Activated B cell treated with CpG ODN at 0.5 μM for 24 hours (primary cell): ENCODE measurements around the gene TENM4. TPM values are rescaled to one million over a fixed set of nuclear protein-coding genes. Genes with fewer than 3 reads are reported as not detected.

Experiments used
- ATAC-seq: fragments of 200-7000 bp; cut with Tn5 transposase; one replicate; pipeline ENCODE4 v1.10.0; 2021; ENCODE audit warnings: low read depth, mild to moderate bottlenecking, moderate library complexity
- CTCF ChIA-PET: fragments of 350-600 bp; sonication (Branson Sonifier 250); formaldehyde crosslinking; loops from one replicate; lab custom pipeline; 2021; ENCODE audit warnings: antibody characterized with exemption; lab: Charles Lee
- POLR2A ChIA-PET: fragments of 350-600 bp; sonication (Branson Sonifier 250); formaldehyde crosslinking; loops from one replicate; lab custom pipeline; 2021; ENCODE audit warnings: antibody characterized with exemption; lab: Charles Lee
- DNase-seq: peaks from one replicate; pipeline ENCODE4 v3.0.0; 2022
- H3K27ac Mint-ChIP-seq: one replicate; pipeline ENCODE4 v1.8.0; 2020; ENCODE audit warnings: mixed read lengths
- H3K27me3 Mint-ChIP-seq: one replicate; pipeline ENCODE4 v1.8.0; 2021; ENCODE audit warnings: mixed read lengths
- H3K36me3 Mint-ChIP-seq: one replicate; pipeline ENCODE4 v1.8.0; 2021; ENCODE audit warnings: low read depth, mixed read lengths
- H3K4me1 Mint-ChIP-seq: one replicate; pipeline ENCODE4 v1.8.0; 2021; ENCODE audit warnings: mixed read lengths
- H3K4me3 Mint-ChIP-seq: one replicate; pipeline ENCODE4 v1.8.0; 2020; ENCODE audit warnings: mild to moderate bottlenecking, mixed read lengths
- H3K9me3 Mint-ChIP-seq: one replicate; pipeline ENCODE4 v1.8.0; 2020; ENCODE audit warnings: mixed read lengths
- intact Hi-C: fragments of 100-400 bp; cut with micrococcal nuclease; formaldehyde crosslinking; loops from one replicate; pipeline ENCODE4 v1.15.1; 2024
- total RNA-seq: library from RNA; stranded (reverse); gene quantifications from 2 replicates; pipeline ENCODE4 v1.2.3, GENCODE V29; 2022
- TF ChIP-seq, protein P1 (sequence below): fragments of 200-600 bp; IDR thresholded peaks from one replicate; pipeline ENCODE4 v1.8.0; 2022; ENCODE audit warnings: antibody characterized with exemption, mild to moderate bottlenecking

Gene TENM4
- total RNA-seq, 1 donor from 2014 or later, result 2.4 TPM

DNA sequence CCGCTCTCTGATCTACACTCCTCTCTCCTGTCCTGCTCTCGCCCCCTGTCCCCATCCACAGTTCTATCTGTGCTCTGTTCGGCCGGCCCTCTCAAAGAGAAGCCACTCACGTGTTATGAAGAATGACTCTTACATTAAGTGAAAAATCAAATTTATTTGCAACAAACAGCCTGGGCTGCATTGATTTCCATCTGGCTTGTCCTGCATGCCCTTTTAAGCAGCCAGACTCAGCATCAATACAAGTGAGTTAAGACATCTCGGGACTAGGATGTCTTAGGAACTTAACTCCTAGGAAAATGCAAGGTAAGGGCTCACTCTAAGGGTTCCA, 373.5 kb downstream of the TENM4 start:
- H3K36me3 Mint-ChIP-seq, result no peaks in the 10 kb centered on the region
- no peak overlapping the region for H3K4me3 Mint-ChIP-seq
- H3K9me3 Mint-ChIP-seq, result no peaks in the 10 kb centered on the region
- CTCF ChIA-PET, result no interaction called here
- intact Hi-C loops, result no loop called here
- no peak overlapping the region for H3K27ac Mint-ChIP-seq
- TF ChIP-seq, protein P1, sequence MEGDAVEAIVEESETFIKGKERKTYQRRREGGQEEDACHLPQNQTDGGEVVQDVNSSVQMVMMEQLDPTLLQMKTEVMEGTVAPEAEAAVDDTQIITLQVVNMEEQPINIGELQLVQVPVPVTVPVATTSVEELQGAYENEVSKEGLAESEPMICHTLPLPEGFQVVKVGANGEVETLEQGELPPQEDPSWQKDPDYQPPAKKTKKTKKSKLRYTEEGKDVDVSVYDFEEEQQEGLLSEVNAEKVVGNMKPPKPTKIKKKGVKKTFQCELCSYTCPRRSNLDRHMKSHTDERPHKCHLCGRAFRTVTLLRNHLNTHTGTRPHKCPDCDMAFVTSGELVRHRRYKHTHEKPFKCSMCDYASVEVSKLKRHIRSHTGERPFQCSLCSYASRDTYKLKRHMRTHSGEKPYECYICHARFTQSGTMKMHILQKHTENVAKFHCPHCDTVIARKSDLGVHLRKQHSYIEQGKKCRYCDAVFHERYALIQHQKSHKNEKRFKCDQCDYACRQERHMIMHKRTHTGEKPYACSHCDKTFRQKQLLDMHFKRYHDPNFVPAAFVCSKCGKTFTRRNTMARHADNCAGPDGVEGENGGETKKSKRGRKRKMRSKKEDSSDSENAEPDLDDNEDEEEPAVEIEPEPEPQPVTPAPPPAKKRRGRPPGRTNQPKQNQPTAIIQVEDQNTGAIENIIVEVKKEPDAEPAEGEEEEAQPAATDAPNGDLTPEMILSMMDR, result no peak
- ATAC-seq, result no peak
- POLR2A ChIA-PET, result no interaction called here
- no peaks in the 10 kb centered on the region for H3K27me3 Mint-ChIP-seq
- H3K4me1 Mint-ChIP-seq, result no peaks in the 10 kb centered on the region
- DNase-seq, result no peak

DNA sequence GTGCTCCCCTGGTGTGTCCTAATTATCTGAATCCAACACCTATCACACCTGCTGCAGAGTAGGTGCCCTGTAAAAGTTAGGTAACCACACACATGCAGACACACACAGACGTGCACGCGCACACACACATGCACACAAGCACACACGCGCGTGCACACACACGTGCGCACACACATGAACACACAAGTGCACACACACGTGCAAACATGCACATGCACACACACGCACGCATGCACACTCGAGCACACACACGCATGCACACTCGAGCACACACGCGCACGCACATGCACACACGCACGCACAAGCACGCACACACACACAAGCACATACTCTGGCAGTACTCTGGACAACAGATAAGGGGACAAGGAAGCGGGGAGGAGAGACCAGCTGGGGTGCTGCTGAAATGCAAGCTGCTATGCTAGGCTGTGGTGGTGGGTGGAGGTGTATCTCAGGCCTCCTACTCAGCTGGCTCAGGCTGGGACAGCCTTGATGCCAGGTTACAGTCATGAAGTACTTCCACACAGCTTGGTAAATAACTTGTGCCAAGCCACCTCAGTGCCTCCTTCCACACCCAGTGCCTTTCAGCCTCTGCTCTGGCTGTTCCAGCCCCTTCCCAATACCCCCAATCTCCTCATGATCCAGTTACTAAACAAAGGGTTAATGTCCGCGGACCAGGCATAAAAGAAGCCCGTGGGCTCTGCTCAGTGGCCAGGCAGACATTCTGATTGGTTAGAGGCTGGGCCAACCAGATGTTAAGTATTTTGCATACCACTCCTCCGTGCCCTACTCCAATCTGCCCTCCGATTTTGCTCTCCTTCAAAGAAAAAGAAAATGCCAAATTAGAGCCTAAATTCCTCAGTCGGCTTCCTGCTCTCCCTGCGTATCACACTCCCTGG, 374.1 kb downstream of the TENM4 start:
- no peaks in the 10 kb centered on the region for H3K36me3 Mint-ChIP-seq
- DNase-seq (no peak), ATAC-seq (no peak)
- TF ChIP-seq, protein P1, result no peak
- no peaks in the 10 kb centered on the region for H3K4me1 Mint-ChIP-seq
- intact Hi-C loops, result no loop called here
- no peaks in the 10 kb centered on the region for H3K27me3 Mint-ChIP-seq
- H3K9me3 Mint-ChIP-seq, result no peaks in the 10 kb centered on the region
- H3K27ac Mint-ChIP-seq, result no peak overlapping the region
- CTCF ChIA-PET, result no interaction called here
- POLR2A ChIA-PET, result no interaction called here
- no peak overlapping the region for H3K4me3 Mint-ChIP-seq

DNA sequence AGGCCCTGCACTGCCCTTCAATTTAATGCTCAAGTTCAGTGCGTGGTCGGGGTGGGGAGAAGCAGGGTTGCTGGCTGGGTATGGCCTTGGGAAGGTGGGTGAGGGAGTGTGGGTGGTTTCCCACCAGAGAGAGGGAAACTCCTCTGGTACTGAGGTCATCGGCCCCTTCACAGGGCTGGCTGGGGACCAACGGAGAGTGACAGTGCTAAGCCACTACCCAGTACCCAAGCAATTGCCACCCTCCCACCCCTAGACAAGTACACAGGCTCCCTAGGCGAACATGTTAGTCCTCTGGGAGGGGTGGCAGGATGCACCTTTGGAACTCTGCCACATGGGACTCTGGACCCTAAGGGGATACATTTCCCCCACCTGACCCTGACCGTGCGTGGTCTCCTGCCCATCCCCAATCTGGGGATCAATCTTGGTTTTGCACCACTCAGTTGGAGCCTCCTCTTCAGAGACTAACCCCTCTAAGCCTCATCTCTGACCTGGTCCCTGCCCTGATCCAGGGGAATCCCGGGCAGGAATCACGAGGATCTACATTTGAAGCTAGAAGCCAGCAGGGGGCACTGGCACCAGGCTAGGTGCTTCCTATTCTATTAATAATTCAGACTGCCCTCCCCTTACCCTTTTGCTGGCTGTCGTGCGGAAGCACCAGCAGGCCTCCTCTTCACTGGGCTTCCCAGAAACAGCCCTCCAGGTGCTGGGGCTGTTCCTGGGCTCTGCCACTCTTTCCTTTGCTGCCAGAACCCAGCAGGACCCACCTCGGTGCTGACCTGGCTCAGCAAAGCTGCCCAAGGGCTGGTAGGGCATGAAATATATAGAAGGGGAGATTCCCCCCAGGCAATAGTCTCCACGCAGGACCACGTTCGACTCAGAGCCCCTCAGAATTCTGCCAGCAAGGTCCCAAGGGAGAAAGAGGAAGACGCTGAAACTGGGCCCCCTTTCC, 377.7 kb downstream of the TENM4 start:
- intact Hi-C loops, result no loop called here
- no peak for ATAC-seq
- DNase-seq, result no peak
- Mint-ChIP-seq H3K4me1 (no peaks in the 10 kb centered on the region), H3K27ac (no peak overlapping the region), H3K9me3 (no peaks in the 10 kb centered on the region), H3K27me3 (no peaks in the 10 kb centered on the region), H3K4me3 (no peak overlapping the region), H3K36me3 (no peaks in the 10 kb centered on the region)
- TF ChIP-seq, protein P1, result no peak
- ChIA-PET CTCF (no interaction called here), POLR2A (no interaction called here)

DNA sequence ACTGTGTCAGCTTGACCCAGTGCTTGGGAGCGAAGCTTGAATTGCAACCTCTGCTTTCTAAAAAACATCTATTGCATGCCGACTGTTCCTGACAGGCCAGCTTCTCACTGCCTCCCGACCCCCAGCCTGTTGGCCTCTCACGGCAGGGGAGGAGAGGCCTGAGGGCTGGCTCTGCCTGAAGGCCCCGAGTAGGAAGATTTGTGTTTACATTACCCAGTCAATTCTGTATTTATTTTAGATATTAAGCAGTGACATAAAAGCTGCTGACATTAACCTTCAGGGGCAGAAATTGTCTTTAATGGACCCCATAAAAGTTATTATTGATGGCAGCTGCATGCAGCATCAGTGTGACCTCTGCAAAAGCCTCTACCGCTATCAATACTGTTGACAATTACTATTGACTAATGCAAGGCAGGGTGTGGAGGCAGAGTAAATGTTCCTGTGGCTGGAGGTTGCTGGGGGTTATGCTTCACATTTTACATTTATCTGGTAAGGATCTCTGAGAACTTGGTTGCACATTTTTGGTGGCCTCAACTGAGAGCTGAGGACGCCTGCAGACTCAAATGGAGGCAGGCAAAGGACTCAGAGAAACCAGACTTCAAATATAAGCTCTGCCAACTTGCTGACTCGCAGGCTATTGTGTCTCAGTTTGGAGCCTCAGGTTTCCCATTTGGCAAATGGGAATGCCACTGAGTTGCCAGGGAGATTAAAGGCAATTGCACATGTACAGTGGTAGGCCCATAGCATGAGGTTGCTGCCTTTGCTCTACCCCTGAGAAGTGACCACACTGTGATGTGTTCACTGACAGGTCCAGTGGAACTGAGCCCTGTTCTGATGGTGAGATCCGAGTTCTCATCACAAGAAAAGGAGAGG, 380.5 kb downstream of the TENM4 start:
- H3K27me3 Mint-ChIP-seq, result peaks cover 9% of the 10 kb centered on the region
- TF ChIP-seq, protein P1, result no peak
- H3K36me3 Mint-ChIP-seq, result no peaks in the 10 kb centered on the region
- no peak overlapping the region for H3K27ac Mint-ChIP-seq
- POLR2A ChIA-PET, result no interaction called here
- ATAC-seq, result no peak
- H3K4me3 Mint-ChIP-seq, result no peak overlapping the region
- no peaks in the 10 kb centered on the region for H3K9me3 Mint-ChIP-seq
- intact Hi-C loops, result no loop called here
- no peak for DNase-seq
- CTCF ChIA-PET, result no interaction called here
- no peaks in the 10 kb centered on the region for H3K4me1 Mint-ChIP-seq
